UCSD-AML1 (cell line): ENCODE data around the gene SLC1A1.

Experiments
- DNase-seq: peaks from one replicate; lab custom pipeline; 2025; ENCODE audit not compliant: unreplicated experiment; lab: John Stamatoyannopoulos, UW

The SLC1A1 gene

DNA sequence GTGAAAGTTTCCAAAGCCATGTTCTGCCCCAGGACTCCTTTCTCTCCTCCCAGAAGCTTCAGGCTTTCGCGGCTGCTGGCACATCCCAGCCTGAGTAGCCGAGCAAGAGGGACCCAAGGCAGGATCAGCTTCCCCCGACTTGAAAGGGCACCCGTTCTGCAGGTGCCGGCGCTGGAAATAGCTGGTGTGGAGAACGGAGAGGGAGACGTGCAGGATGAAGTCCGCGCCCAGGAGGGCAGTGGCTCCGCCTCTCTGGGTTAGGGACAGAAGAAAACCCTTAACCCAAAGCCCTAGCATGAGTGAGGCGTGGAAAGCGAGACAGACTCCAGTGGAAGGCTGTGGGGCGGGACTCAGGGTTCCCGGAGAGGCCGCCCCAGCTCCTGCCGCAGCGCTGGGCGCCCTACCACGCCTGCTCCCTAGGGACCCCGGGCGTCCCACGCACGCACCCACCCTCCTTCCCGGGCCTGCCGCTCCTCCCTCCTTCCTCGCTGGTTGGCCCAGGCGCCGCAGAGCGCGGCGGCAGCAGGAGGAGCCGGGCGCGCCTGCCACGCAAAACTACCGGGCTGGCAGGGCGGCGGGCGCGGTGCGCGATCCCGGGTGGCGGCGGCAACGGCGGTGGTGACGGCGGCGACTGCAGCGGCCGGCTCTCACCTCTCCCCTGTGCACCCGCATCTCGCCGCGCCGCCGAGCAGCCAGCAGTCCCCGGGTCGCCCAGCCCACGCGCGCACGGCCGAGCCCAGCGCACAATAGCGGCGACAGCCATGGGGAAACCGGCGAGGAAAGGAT, at the start of gene SLC1A1:
Gene SLC1A1, plus strand, starts transcription at position 550 of the 786 bp plus-strand sequence. Its CDS starts 212 bp downstream, at position 762.
- no peak for DNase-seq

DNA sequence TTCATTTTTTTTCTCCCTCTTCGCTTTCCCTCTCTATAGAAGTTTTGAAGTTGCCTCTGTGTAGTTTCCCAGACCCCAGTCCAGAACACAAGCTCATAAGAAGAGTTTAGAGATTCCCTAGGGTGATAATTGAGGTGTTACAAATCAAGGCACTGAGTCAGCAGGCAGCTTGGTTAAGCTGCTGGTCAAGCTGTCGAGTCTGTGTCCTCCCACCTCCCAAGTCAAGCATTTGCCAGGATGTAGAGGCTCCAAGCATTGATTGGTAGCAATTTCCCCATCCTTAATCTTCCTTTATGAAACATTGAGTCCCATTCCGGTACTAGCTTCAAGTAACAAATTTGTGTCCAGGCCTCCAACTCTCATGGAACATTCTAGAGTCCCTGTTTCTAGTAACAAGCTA, 47.5 kb upstream of the SLC1A1 start:
- DNase-seq, result no peak

DNA sequence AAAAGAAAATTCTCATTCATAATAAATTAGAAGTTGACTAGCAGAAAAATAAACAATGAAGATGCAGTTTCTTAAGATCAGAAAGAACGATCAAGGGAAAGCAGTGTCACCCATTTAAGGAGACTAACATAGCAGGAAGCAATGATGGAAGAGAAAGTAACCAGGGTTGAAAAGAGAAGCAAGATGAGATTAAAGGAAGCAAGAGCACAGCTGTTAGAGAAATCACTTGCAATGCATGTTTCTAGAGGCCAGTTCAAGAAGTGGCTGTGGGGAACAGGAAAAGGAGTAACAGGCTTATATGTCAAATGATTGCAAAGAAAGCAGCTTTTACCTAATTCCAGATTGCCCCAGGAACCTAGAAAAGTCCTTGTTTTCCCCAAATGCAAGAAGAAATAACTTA, 46.8 kb upstream of the SLC1A1 start:
- DNase-seq, result no peak

DNA sequence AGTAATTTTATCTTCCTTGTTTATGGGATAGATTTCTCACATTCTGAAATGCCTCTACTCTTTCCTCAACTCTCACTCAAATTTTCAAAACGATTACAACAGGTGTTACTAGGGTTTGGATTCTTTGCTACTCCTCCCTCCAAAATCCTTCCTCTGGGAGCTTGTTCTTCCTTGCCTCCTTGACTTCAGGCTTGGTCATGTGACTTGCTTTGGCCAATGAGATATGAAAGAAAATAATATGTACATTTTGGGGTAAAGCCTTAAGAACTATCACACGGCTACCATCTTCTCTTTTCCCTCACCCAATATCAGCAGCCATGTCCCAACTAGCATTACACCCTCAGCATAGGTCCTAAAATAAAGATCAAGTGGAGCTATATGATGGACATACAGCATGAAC, 28.8 kb upstream of the SLC1A1 start:
- no peak for DNase-seq

DNA sequence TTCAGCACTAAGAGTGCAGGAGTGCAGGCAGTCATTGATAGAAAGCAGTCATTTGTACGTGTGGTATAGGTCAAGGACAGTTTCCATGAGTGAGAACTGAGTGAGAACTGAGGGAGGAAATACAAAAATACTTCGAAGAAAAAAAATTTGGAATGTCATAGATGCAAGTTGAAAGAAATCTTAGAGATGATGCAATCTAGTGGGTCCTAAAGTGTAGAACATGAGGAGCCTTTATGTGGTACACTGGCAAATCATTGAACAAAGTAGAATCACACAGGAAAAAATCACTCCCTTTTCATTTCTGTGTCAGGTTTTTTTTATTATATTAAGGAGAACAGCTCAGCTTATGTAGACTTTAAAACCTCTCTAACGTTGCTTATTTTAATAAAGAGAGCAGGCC, 26.4 kb upstream of the SLC1A1 start:
- no peak for DNase-seq

DNA sequence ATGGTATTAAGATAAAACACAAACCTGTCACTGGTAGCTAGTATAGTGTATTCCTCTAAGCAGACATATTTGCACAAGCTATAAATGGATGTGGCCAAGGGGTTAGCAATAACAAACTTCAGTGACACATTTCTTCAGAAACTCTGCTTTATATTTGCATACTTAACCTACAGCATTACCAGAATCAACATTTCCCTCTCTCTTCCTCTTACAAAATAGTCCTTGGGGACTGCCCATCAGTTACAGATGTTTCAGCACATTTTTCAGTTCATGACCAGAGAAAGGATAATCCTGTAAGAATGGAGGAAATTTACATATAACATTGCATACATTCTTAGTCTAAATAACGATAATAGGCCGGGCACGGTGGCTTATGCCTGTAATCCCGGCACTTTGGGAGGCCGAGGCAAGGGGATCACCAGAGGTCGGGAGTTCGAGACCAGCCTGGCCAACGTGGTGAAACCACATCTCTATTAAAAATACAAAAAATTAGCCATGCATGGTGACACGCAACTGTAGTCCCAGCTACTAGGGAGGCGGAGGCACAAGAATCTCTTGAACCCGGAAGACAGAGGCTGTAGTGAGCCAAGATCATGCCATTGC, 25.3 kb upstream of the SLC1A1 start:
- no peak for DNase-seq

DNA sequence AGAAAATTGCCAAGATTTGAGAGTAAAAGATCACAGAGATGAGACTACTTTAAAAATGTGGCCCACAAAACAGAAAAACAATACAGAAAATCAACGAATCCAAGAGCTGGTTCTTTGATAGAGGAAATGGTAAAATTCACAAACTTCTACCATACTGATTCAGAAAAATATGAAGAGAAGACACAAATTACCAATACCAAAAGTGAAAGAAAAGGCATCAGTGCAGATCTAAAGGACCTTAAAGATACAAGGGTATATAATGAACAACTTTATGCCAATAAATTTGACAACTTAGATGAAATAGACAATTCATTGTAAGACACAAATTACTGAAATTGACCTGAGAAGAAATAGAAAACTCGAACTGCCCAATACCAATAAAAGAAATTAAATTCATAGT, 24.4 kb upstream of the SLC1A1 start:
- DNase-seq, result no peak

DNA sequence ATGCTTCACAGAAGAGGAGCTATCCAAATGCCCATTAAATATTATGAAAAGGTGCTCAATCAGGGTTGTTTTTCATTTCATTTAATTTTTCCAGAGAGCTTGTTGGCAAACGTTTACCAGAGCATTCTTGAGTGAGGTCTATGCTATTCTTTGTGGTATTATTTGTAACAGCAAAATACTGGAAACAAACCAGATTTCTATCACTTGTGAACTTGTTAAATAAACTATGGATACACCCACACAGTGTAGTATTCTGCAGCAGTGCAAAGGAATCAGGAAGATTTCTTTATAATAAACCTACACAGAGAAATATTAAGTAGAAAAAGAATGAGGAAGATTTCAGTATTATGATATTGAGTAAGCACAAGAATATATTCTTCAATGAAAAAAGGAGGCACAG, 15.0 kb upstream of the SLC1A1 start:
- DNase-seq, result no peak

DNA sequence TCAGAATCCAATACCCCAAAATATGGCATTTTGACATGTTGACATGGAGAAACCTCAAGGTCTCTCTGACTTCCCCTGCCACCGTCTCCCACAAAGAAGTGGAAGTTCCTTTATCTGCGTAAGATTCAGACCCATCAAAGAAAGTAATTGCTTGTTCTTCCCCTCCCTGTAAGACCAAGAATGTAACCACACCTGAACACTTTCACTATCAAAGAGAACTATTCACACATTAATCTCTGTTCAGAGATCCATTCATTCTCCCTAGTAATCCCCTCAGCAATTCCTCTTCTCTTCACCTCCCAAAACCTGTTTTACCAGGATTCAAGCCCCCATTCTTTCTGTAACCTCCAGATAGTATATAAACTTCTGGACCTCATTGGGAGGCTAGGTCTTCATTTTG, 4.1 kb upstream of the SLC1A1 start:
- no peak for DNase-seq

DNA sequence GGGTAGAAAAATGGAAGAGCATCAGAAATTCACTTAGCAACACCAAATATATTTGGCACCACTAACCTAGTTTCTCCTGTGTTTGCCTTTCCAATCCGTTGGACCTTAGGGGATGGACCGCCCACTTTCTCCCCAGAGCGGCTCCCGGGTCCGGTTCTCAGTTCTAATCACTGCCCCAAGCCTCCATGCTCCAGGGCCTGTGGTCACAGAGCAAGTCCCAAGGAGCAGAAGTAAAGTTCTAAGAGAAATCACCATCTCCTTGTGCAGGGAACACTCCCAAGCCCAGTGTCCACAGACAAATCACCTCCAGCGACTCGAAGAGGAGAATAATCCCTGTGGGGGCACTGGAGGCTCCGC, 728 bp upstream of the SLC1A1 start:
- DNase-seq, result no peak

DNA sequence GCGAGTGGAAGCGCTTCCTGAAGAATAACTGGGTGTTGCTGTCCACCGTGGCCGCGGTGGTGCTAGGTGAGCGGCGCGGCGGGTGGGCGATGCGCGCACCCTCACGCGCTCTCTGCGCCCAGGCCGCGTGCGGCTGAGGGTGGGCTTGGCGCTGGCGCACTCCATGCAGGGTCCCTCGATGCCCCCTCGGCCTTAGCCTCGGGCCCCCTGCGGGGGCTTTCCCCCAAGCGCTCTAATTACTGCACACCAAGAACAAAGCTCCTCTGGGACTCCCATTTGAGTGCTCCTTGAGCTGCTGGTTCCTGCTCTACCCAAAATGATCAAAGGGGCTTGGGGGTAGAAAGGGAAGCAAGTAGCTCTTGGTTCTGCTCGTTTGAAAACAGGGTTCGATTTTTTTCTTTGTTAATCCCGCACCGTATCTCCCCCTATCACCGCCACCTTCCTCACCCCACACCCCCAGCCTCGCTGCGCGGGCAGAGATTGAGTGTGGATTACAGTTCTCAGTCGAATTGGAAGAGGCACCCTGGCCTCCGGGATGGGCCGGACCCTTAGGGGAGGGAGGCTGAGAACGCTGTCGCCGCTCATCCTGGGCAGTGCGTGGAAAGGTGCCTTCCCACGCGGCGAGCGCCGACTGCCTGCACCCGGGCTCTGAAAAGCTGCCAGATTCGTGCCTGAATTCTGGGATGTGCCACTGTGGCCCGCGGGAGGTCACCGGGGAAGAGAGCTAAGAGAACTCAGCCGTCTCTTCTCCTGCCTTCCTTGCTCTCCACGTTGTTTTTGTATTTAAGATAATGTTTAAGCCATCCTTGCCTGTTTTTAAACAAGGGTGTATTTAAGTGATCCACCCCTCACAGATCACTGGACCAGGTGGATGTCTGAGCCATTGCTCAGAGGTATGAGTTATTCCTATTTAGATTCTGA, 697 bp downstream of the SLC1A1 start:
- no peak for DNase-seq

DNA sequence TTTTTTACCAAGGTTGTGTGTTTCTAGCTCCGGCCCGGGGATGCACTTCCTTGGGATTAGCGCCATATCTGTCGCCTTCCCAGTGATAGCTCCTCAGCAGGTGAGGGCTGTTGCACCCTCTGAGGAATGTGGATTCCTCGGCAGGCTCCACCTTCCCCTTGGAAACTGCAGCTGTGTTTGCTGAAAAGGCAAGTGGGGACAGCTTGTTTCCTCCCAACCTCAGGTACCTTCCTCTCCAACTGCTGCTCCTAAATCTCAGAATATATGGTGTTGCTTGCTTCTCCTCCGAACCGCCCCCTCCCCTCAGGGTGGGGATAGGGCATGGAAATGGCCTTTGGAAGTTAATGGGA, 1.3 kb downstream of the SLC1A1 start:
- no peak for DNase-seq

DNA sequence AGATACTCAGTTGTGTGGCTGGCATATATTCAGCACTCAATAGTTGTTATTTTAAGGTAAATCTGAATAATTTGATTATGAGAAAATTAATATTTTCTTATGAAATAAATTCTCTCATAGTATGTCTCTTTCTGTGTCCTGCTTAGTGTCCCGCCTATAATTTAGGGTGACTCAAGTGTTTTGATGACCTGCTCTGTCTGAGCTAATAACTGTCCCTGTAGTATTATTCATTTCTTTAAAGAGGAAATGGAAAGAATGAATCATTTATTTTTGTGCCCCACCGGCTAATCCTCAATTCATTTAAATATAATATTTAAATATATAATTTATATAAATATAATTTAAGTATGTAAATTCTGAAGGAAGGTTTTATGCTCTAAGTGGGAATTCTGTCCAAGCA, 4.1 kb downstream of the SLC1A1 start:
- DNase-seq, result no peak

DNA sequence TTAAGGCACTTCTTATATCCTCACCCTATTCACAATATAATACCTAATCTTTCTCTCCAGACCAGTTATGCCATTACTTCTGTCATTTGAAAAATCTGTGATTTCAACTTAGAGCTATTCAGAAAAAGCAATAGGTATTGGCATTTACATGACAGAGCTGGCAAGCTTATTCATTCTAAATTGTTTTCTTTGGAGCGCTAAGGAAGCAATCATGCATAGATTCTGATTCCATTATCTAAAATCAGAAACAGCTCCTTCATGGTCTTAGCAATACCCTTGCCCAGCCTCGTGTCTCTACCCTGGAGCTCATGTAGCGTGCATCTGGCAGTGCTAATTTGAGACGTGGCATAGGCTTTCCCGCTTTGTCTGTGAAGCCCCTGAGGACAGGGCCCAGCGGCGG, 4.5 kb downstream of the SLC1A1 start:
- no peak for DNase-seq

DNA sequence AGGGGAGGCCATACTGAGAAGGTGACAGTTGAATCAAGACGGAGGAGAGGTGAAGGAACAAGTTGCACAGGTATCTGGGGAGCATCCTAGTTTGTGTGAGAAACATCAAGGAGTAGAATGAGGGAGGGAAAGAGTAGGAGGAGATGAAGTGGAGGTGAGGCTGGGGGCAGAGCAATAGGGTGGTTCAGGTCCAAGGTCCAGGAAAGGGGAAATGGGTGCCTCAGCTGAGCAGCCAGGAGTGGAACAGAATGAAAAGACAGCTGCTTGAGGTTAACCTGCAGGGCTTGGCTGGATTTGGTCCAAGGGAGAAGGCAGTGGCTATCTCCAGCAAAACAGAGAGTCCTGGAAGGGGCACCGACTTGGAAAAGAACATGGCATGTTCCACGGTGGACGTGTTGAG, 5.3 kb downstream of the SLC1A1 start:
- DNase-seq, result no peak

DNA sequence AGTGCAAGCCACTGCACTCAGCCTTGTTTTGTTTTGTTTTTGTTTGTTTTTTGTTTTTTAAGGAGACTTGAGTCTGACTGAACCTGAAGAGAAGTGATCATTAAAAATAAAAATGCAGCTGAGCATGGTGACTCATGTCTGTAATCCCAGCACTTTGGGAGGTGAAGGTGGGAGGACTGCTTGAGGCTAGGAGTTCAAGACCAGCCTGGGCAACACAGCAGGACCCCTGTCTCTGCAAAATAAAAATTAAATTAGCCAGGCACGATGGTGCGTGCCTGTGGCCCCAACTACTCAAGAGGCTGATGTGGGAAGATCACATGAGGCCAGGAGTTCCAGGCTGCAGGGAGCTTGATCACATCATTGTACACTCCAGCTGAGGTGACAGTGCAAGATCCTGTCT, 6.2 kb downstream of the SLC1A1 start:
- DNase-seq, result no peak

DNA sequence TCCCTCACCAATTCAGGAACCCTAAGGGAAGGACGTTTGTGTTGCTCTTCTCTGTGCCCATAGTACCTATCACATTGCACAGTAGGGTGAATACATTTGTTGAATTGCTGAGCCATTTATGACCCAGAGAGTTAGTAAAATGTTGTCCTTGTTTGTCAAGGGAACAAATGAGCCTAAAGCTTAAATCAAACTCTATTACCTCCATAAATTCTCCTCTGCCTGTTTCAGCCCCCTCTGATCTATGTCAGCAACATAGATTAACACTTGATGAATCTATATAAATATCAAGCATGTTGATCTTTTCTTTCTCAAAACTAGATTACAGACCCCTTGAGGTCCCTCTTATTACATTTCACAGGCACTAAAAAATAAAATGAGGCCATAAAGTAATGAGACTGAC, 7.1 kb downstream of the SLC1A1 start:
- no peak for DNase-seq

DNA sequence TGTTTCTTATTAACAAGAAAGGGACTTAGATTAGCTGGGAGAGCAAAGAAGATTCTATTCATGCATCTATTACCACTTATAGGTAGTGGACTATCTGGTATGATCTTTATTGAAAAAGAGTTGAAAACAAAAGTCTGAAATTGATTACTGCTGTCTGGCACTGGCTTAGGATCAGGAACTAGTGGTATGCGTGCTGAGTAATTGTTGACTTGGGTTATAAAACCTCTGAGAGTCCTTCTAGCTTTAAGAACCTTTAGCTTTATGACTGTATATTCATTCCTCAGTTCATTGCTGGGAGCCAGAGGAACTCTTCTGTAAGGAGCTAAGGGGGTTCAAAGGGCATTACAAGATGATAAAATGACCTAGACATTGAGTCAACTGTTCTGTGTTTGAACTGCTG, 7.6 kb downstream of the SLC1A1 start:
- DNase-seq, result no peak

DNA sequence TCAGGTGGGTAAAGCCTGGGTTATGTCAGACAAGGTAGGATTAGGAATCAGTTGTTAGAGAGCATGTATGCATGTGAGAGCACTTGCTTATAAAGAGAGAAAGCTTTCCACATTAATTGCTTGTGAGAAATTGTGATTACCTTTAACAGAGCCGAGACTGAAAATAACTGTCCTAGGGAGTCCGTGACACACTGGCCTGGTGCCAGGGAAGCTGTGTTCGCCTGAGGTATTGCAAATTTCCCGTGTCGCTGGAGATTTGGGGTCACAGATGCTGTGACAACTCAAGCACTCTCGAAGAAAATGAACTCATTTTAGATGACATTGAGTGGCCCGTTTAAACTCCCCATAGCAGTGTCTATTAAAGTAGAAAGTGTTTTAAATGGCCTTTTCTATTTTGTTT, 9.6 kb downstream of the SLC1A1 start:
- no peak for DNase-seq

DNA sequence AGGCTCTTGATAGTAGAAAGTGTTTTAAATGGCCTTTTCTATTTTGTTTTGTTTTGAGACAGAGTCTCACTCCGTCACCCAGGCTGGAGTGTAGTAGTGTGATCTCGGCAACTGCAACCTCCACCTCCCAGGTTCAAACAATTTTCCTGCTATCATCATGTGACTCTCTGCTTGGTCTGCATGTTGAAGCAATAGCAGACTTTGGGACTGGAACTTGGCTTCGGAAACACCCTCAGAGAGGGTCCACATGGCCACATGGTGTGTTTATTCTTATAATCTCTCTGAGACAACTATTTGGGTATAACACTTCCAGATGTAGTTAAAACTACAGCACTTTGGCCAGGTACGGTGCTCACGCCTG, 10.9 kb downstream of the SLC1A1 start:
- DNase-seq, result no peak

DNA sequence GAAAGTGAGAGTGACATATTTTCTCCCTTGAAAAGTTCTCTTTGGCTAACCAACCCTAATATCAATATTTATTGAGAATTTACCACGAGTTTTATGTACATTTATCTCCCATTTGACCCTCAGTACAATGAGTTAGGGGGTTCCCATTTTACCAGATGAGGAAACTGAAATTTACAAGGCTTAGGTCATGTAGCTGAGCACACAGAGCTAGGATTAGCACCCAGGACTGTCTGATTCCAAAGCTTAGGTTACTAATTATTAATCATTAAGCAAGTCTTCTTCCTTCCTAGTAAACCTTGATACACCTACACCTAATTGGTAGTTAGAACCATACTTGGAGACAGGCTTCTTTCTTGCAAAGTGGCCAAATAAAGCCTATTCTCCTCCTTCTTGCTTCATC, 12.2 kb downstream of the SLC1A1 start:
- no peak for DNase-seq

DNA sequence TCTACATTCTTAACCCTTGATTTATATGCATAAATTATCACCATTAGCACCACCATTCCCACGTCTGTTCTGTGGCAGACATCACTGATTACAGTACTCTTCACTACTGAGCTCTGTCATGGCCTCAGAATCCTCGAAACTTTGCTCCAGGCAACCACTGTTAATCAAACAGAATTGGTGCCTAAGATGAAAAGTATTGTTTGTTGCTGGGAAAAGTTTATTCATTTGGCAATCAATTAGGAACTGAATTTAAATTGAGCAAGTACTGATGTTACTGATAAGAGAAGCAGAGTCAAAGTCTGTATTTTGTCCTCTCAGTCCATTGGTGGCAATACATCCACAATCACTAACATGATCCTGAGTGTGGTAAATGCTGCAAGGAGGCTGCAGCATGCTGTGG, 12.8 kb downstream of the SLC1A1 start:
- no peak for DNase-seq
